ENCODE measurements around the gene DAB1.

DAB1 gene

GRCh38 chr1:57316291-57316690 is 107.6 kb downstream of the DAB1 start:
- no peak for DNase-seq (ENCODE audit: low spot score)

DNA sequence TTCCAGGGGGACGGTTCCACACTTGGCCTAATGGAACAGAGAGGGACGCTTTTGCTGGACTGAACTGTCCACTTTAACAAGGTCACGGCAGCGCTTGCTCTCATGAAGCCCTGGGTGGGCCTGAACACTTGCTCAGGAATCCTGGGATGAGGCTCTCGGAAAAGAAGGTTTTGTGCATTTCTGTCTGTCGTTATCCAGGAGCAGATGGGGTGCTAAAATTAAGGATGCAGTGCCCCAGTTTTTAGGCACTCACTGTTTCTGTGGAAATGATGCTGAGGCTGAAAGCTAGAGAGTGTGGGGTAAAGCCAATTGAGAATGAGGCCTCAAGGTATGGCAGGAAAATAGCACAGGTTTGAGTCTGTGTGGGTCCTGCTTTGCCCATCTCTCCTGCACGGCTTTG is 111.0 kb downstream of the DAB1 start:
- DNase-seq (ENCODE audit: low spot score): no peak

DNA sequence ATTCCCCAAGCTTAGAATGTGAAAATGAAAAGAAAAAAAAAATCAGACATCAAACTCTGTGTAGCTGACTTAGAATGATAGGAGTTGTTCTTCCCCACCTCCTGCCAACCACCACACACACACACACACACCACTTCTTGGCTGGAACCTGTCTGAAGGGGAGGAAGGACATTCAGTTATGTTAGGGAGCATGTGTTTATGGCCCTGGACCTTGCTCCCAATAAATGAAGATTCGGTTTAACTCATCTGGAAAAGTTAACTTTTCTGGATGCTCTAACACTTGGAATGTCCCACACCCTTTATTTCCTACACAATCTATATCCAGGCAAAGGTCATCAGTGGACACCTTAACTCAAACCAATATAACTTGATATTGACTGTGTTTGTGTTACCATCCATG is 112.4 kb downstream of the DAB1 start:
- DNase-seq (ENCODE audit: low spot score): no peak

DNA sequence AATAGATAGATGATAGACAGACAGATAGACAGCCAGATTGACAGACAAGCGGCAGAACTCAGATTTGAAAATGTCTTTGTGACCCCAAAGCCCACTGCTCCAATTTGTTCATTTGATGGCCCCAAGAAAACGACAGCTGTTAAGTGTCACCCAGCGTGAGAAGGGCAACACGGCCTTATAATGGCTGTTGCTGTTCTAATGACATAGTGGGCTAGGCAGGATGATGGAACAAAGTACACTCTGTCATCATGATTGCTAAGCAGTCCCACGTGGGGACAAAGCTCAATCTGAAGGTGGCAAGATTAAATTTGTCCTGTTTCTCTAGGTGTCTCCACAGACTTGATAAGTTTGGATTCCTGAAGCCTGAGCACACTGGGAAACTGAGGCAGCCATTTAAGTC is 112.9 kb downstream of the DAB1 start:
- DNase-seq (ENCODE audit: low spot score): no peak

DNA sequence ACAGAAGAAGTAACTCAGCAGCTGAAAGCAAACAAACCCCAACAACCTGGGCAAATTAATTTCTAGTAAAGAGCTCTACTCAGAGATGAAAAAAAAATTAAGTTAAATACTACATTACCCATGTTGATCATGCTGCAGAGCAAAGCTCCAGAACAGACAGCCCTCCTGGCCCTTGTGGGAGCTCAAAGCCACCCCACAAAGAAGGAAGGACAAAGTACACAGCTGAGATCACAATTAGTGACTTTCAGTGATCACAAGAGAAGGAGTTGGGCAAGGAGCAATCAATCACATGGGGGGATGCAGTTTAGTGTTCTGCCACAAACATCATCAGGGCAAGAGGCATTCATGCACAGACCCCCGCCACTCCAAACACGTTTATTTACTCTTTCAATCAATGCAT is 114.2 kb downstream of the DAB1 start:
- DNase-seq (ENCODE audit: low spot score): no peak

DNA sequence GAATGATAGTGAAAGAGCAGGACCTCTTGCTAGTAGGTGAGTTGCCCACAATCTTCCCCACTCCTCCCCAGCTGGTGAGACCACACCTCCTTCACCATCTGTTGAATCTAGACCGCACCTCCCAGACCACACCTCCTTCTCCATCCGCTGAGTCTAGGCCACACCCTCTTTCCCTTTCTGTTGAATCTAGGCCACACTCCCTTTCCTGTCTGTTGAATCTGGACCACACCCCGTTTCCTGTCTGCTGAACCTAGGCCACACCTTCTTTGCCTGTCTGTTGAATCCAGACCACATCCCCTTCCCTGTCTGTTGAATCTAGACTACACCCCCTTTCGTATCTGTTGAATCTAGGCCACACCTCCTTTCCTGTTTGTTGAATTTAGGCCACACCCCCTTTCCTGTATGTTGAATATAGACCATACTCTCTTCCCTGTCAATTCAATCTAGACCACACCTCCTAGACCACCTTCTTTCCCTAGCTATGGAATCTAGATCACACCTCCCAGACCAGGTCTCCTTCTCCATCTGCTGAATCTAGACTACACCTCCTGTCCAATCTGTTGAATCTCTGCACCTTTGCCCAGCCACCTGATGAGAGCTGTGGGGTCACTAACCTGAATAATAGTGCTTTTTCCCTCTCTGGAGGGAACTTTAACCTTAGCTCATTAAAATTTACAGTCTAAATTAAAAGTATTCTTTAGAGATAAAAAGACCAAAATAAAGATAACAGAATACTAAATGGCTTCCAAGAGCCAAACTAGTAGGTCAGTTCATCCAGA is 116.3 kb downstream of the DAB1 start:
- no peak for DNase-seq (ENCODE audit: low spot score)

DNA sequence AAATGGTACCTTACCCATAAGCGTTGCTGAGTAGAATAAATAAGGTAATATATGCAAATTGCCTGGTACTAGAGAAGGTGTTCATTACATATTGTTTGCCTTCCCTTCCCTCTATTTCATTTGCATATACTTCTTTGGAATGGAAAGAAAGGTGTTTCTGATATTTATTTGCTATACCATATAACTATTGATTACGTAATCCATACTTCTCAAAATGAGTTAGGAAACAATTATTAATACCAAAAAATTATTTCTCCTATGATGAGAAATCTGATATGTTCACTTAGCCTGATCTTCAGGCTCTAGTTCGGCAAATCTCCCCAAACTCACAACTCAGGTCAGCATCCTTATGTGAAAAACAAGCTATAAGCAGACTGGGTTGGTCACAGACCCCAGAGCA is 119.3 kb downstream of the DAB1 start:
- no peak for DNase-seq (ENCODE audit: low spot score)

GRCh38 chr1:57302812-57303596 is 120.9 kb downstream of the DAB1 start:
- DNase-seq (ENCODE audit: low spot score): no peak

GRCh38 chr1:57300186-57300585 is 123.7 kb downstream of the DAB1 start:
- DNase-seq (ENCODE audit: low spot score): no peak

GRCh38 chr1:57296726-57297250 is 127.1 kb downstream of the DAB1 start:
- no peak for DNase-seq (ENCODE audit: low spot score)

DNA sequence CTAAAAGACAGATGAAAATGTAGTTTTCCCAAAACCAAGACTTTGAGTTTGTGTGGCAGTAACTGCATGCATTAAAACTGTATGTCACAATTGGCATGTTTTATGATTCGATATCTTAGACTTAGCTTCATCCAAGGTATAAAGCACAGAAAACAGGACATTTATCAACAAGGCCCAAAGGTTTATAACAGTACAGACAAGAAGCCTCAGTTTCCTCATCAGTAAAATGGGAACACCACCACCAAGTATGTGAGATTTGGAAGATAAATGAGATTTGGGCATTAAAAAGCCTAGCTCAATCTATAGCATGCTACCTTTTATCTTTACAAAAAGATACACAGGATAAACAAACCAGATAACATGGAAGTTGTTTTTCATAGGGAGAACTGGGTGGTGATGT is 128.5 kb downstream of the DAB1 start:
- DNase-seq (ENCODE audit: low spot score): no peak

DNA sequence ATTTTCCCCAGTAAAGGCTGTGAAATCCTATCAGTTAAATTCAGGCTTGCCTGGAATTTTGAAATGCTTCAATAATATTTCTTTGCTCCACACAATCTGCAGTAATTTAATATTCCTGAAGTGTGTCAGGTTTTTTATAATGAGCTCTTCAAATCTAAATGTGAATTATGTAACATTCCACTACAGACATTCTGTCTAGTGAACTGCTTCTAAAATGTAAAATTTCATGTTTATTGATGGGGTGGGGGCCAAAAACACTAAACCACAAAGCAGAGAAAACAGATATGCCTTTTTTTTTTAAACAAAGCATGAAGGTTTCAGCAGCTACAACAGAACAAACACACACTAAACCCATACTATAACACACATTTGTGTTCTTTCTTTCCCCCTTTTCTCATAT is 129.7 kb downstream of the DAB1 start:
- DNase-seq (ENCODE audit: low spot score): no peak

GRCh38 chr1:57293214-57293613 is 130.6 kb downstream of the DAB1 start:
- no peak for DNase-seq (ENCODE audit: low spot score)

- DNase-seq (ENCODE audit: low spot score): no peak
Measured at GRCh38 chr1:57289781-57290180, 134.1 kb downstream of the DAB1 start.

GRCh38 chr1:57285992-57286391 is 137.9 kb downstream of the DAB1 start:
- no peak for DNase-seq (ENCODE audit: low spot score)

GRCh38 chr1:57282411-57282810 is 141.4 kb downstream of the DAB1 start:
- no peak for DNase-seq (ENCODE audit: low spot score)

- DNase-seq (ENCODE audit: low spot score): no peak
Measured at GRCh38 chr1:57281324-57281723, 142.5 kb downstream of the DAB1 start.

GRCh38 chr1:57279909-57280666 is 143.8 kb downstream of the DAB1 start:
- DNase-seq (ENCODE audit: low spot score): no peak

DNA sequence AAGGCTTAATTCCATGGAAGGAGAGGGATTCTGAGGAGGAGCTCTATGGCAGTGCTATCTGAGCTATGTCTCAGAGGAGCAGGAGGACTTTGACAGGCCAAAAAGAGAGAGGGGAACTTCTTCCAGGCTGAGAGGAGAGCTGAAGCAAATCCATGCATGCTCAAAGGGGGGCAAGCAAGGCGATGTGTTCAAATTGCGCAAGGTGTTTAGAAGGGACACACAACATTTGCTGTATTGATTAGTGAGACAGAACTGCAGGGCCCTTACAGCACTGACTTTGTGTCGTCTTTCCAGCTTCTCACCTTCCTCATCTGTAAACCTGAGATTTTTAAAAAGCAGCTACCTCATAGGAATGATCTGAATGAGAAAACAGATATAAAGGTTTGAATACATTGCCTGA is 145.3 kb downstream of the DAB1 start:
- no peak for DNase-seq (ENCODE audit: low spot score)

- no peak for DNase-seq (ENCODE audit: low spot score)
Measured at GRCh38 chr1:57277681-57278080, 146.2 kb downstream of the DAB1 start.

DNA sequence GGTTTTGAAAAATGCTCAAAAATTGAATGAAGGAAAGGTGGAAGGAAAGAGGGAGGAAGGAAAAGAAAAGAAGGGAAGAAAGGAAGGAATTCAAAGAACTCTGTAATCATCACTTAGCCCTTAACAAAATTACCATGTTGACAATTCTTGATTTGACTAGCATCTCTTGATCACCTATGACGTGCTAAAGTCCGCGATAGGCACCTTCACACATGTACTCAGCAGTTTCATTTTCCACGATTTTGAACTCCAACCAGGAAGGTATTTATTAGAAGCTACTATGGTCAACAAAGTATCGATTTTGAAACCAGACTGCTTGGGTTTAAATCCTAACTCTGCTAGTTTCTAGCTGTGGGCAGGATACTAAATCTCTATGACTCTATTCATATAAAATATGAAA is 146.9 kb downstream of the DAB1 start:
- no peak for DNase-seq (ENCODE audit: low spot score)

GRCh38 chr1:57272601-57273000 is 151.3 kb downstream of the DAB1 start:
- DNase-seq (ENCODE audit: low spot score): no peak

GRCh38 chr1:57272150-57272549 is 151.7 kb downstream of the DAB1 start:
- no peak for DNase-seq (ENCODE audit: low spot score)

All from RKO (cell line).